Measurements from ENCODE around the gene UNK. TPM values are rescaled to one million over a fixed set of nuclear protein-coding genes. Genes with fewer than 3 reads are reported as not detected.

UNK gene
- total RNA-seq, 2 donors from 2014 or later, result 20.7 to 22.6 TPM

GRCh38 chr17:75750661-75751423 lies 33.8 kb upstream of the UNK start:
- Mint-ChIP-seq H3K4me3 (no peak overlapping the region), H3K36me3 (ENCODE audit: insufficient read depth in 2 of 2) (no peaks in the 10 kb centered on the region), H3K9me3 (no peaks in the 10 kb centered on the region), H3K27ac (no peak overlapping the region), H3K4me1 (ENCODE audit: low read depth) (peaks cover 28% of the 10 kb centered on the region), H3K27me3 (ENCODE audit: low read depth) (peaks cover 6% of the 10 kb centered on the region)
- DNase-seq (no peak), ATAC-seq (replicated peaks in 1 of 2) (no peak)

DNA sequence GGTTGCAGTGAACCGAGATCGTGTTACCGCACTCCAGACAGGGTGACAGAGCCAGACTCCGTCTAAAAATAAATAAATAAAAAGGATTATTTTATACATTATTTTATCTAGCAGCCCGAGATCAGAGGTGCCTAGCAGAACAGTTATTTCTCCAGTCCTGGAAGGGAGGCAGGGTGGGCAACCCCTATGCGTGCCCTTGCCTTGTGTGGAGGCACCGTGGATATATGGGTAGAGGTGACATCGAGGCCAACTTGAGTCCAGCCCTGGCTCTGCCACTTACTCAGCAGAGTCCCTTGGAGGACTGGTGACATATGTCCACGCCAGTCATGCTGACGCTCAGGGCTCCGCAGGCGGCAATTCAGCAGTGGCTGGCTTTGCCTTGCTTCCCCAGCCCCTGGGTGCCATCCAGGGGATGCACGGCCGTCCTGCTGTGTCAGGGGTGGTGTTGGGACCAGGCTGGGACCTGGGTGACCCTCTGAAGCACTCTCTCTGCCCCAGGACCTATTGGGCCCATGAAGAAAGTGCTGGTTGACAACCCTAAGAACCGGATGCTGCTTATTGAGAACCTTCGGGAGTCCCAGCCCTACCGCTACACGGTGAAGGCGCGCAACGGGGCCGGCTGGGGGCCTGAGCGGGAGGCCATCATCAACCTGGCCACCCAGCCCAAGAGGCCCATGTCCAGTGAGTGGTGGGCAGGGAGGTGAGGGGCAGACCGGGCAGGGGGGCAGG lies 32.8 kb upstream of the UNK start:
- Mint-ChIP-seq H3K4me1 (ENCODE audit: low read depth) (peaks cover 28% of the 10 kb centered on the region), H3K27me3 (ENCODE audit: low read depth) (peaks cover 6% of the 10 kb centered on the region), H3K36me3 (ENCODE audit: insufficient read depth in 2 of 2) (no peaks in the 10 kb centered on the region), H3K4me3 (no peak overlapping the region), H3K27ac (no peak overlapping the region), H3K9me3 (no peaks in the 10 kb centered on the region)
- DNase-seq (no peak), ATAC-seq (replicated peaks in 1 of 2) (no peak)

GRCh38 chr17:75752405-75752709 lies 32.2 kb upstream of the UNK start:
- Mint-ChIP-seq H3K27me3 (ENCODE audit: low read depth) (peaks cover 6% of the 10 kb centered on the region), H3K9me3 (no peaks in the 10 kb centered on the region), H3K27ac (no peak overlapping the region), H3K4me1 (ENCODE audit: low read depth) (peaks cover 28% of the 10 kb centered on the region), H3K4me3 (peak overlapping the region; percentile 36 to 37), H3K36me3 (ENCODE audit: insufficient read depth in 2 of 2) (no peaks in the 10 kb centered on the region)
- ATAC-seq (replicated peaks in 1 of 2) (no peak), DNase-seq (no peak)

- peaks cover under 1% of the 10 kb centered on the region for H3K27me3 Mint-ChIP-seq (ENCODE audit: low read depth)
- H3K36me3 Mint-ChIP-seq (ENCODE audit: insufficient read depth in 2 of 2), result no peaks in the 10 kb centered on the region
- DNase-seq (no peak), ATAC-seq (replicated peaks in 1 of 2) (no peak)
- H3K27ac Mint-ChIP-seq, result no peak overlapping the region
- H3K4me3 Mint-ChIP-seq, result peak overlapping the region; percentile 70 to 74
- H3K9me3 Mint-ChIP-seq, result no peaks in the 10 kb centered on the region
- peaks cover 22% of the 10 kb centered on the region for H3K4me1 Mint-ChIP-seq (ENCODE audit: low read depth)
These were observed 31.6 kb upstream of the UNK start for GRCh38 chr17:75752802-75753513.

DNA sequence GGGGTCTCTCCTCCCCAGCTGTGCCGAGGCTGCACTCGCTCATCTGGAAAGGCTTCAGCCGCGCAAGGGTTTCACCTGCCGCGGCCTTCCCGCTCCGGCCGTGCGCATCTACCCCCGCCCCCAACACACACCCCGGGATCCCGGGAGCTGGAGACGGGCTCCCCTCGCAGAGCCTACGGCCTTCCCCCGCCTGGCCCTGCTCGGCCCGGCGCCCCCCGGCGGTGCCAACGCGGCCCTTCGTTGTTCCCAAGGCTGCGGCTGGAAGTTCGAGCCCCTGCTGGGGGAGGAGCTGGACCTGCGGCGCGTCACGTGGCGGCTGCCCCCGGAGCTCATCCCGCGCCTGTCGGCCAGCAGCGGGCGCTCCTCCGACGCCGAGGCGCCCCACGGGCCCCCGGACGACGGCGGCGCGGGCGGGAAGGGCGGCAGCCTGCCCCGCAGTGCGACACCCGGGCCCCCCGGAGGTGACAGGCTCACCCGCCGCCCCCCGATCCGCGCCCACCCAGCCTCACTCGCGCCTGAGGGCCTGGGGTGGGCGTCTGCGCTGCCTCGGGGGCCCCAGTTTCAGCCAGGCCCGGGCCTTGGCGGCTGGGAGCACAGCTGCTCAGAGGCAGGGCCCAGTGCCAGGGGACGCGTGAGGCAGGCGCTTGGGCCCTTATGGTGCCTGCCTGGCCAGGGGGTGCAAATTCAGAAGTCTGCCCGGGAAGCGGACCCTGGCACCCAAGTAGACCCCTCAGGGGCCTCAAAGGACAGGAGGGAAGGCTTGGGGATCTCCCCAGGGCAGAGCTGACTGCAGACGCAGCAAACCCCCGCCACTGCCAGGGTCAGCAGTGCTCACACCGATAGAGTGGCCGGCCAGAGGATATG lies 30.9 kb upstream of the UNK start:
- no peak overlapping the region for H3K27ac Mint-ChIP-seq
- no peaks in the 10 kb centered on the region for H3K36me3 Mint-ChIP-seq (ENCODE audit: insufficient read depth in 2 of 2)
- H3K9me3 Mint-ChIP-seq, result no peaks in the 10 kb centered on the region
- no peaks in the 10 kb centered on the region for H3K27me3 Mint-ChIP-seq (ENCODE audit: low read depth)
- DNase-seq, result peak; percentile 81 to 85
- peak; percentile 84 to 87 for ATAC-seq (replicated peaks in 1 of 2)
- peaks cover 20% of the 10 kb centered on the region for H3K4me1 Mint-ChIP-seq (ENCODE audit: low read depth)
- H3K4me3 Mint-ChIP-seq, result peak overlapping the region; percentile 70 to 74

DNA sequence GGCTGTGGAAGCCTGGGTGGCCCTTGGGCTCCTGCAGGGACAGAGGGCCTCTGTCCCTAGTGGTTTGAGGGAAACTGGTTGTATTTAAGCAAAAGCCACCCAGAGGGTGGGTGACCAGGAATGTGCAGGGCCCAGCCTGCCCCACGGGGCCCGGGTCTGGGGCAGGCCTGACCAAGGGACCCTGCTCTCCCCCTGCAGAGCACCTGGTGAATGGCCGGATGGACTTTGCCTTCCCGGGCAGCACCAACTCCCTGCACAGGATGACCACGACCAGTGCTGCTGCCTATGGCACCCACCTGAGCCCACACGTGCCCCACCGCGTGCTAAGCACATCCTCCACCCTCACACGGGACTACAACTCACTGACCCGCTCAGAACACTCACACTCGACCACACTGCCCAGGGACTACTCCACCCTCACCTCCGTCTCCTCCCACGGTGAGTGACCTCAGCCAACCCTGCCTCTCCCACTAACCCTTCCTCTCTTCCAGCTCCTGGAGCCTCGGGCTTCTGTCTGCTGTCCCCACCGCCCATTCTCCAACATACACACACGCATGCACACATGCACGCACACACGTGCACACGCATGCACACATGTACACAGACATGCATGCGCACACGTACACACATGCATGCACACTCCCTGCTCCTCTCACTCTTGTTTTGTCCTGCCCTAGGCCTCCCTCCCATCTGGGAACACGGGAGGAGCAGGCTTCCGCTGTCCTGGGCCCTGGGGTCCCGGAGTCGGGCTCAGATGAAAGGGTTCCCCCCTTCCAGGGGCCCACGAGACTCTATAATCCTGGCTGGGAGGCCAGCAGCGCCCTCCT lies 30.0 kb upstream of the UNK start:
- H3K9me3 Mint-ChIP-seq, result no peaks in the 10 kb centered on the region
- H3K4me1 Mint-ChIP-seq (ENCODE audit: low read depth), result peaks cover 19% of the 10 kb centered on the region
- no peaks in the 10 kb centered on the region for H3K27me3 Mint-ChIP-seq (ENCODE audit: low read depth)
- H3K4me3 Mint-ChIP-seq, result peak overlapping the region; percentile 45 to 72
- ATAC-seq (replicated peaks in 1 of 2) (no peak), DNase-seq (no peak)
- H3K27ac Mint-ChIP-seq, result peak overlapping the region; percentile 48
- no peaks in the 10 kb centered on the region for H3K36me3 Mint-ChIP-seq (ENCODE audit: insufficient read depth in 2 of 2)

- Mint-ChIP-seq H3K36me3 (ENCODE audit: insufficient read depth in 2 of 2) (no peaks in the 10 kb centered on the region), H3K9me3 (no peaks in the 10 kb centered on the region), H3K4me3 (peak overlapping the region; percentile 45 to 72), H3K27me3 (ENCODE audit: low read depth) (no peaks in the 10 kb centered on the region), H3K4me1 (ENCODE audit: low read depth) (peaks cover 13% of the 10 kb centered on the region), H3K27ac (peak overlapping the region; percentile 48)
- no peak for ATAC-seq (replicated peaks in 1 of 2)
- DNase-seq, result no peak
These were observed 29.3 kb upstream of the UNK start for GRCh38 chr17:75755205-75755901.

DNA sequence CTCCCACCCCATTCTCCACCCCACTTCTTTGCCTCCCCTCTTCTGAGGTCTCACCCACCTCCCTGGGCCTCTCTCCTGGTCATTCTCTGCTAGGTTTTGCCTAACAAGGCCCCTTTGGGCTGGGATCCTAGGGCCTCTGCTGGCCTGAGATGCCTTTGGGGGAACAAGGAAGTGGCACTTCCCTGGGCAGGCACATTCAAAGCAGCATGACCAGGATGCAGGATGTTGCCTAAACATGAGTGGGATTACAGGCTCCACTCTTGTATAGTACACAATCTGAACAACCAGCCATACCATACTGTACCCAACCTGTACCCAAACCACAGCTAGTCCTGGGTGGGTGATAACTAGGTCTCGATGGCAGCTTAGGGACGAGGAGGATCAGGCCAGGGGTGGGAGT lies 28.6 kb upstream of the UNK start:
- Mint-ChIP-seq H3K27ac (no peak overlapping the region), H3K4me1 (ENCODE audit: low read depth) (peaks cover 13% of the 10 kb centered on the region), H3K27me3 (ENCODE audit: low read depth) (no peaks in the 10 kb centered on the region), H3K36me3 (ENCODE audit: insufficient read depth in 2 of 2) (no peaks in the 10 kb centered on the region), H3K9me3 (no peaks in the 10 kb centered on the region), H3K4me3 (no peak overlapping the region)
- no peak for DNase-seq
- ATAC-seq (replicated peaks in 1 of 2), result no peak

GRCh38 chr17:75756451-75757085 lies 28.0 kb upstream of the UNK start:
- no peaks in the 10 kb centered on the region for H3K27me3 Mint-ChIP-seq (ENCODE audit: low read depth)
- H3K27ac Mint-ChIP-seq, result no peak overlapping the region
- DNase-seq (no peak), ATAC-seq (replicated peaks in 1 of 2) (no peak)
- no peak overlapping the region for H3K4me3 Mint-ChIP-seq
- no peaks in the 10 kb centered on the region for H3K36me3 Mint-ChIP-seq (ENCODE audit: insufficient read depth in 2 of 2)
- no peaks in the 10 kb centered on the region for H3K9me3 Mint-ChIP-seq
- peaks cover 13% of the 10 kb centered on the region for H3K4me1 Mint-ChIP-seq (ENCODE audit: low read depth)

- no peaks in the 10 kb centered on the region for H3K27me3 Mint-ChIP-seq (ENCODE audit: low read depth)
- DNase-seq, result no peak
- no peaks in the 10 kb centered on the region for H3K9me3 Mint-ChIP-seq
- no peak for ATAC-seq (replicated peaks in 1 of 2)
- H3K27ac Mint-ChIP-seq, result no peak overlapping the region
- no peaks in the 10 kb centered on the region for H3K36me3 Mint-ChIP-seq (ENCODE audit: insufficient read depth in 2 of 2)
- H3K4me3 Mint-ChIP-seq, result no peak overlapping the region
- H3K4me1 Mint-ChIP-seq (ENCODE audit: low read depth), result peaks cover 13% of the 10 kb centered on the region
These were observed 27.4 kb upstream of the UNK start for GRCh38 chr17:75757086-75757681.
